ENCODE measurements around the gene ANGPTL4. TPM values are rescaled to one million over a fixed set of nuclear protein-coding genes. Genes with fewer than 3 reads are reported as not detected.
A peak's percentile ranks its signal among the peaks of the same experiment; 100 is the strongest.

The ANGPTL4 gene
- total and polyA plus RNA-seq, 2 of the 13 experiments (the other 11 are each of a cell fraction or from before 2014, with no cell fraction given), result 0.80 to 21.7 TPM

DNA sequence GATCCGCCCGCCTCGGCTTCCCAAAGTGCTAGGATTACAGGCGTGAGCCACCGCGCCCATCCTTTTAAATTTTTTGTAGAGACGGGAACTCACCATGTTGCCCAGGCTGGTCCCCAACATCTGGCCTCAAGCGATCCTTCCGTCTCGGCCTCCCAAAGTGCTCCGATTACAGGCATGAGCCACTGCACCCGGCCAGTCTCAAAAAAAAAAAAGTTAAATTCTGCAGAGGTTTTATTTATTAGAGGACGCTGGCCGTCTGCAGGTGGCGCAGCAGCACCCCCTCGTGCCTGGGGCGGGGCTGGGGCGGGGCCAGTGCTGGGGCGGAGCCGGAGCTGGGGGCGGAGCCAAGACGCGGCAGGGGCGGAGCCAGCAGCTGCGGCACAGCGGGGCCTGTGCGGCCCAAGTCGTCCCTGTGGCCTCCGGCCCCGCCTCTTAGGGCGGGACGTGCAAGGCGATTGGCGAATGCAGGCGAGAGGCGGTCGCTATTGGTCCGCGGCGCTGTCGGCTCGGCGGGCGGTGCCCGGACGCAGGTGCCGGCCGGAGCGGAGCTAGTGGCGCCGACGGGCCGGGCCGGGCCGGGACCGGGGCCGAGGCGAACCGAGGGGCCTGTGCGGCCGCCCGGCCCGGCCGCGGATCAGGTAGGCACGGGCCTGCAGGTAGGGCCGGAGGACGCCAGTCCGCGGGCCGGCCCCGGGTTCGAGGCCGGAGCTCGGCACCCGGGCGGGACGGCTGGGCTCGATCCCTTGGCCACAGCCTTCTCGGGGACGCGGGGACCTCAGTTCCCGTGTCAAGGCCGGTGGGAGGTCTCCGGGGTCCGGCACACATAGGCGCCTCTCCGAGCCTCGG, 49.1 kb downstream of the ANGPTL4 start, which contains the start of gene MARCHF2 (continued):
- TF ChIP-seq ZSCAN20 (CRISPR knock-in tag; IDR thresholded peaks at IDR 0.05; ENCODE audit: borderline replicate concordance), result no peak
- no peak for TF ChIP-seq SNAPC2 (CRISPR knock-in tag; IDR thresholded peaks at IDR 0.05)
- 0 out of 2 replicates have a peak, but pooled peaks have one; percentile 22 for TF ChIP-seq ZMYM4 (CRISPR knock-in tag; IDR thresholded peaks at IDR 0.05)
- TF ChIP-seq, protein P1, sequence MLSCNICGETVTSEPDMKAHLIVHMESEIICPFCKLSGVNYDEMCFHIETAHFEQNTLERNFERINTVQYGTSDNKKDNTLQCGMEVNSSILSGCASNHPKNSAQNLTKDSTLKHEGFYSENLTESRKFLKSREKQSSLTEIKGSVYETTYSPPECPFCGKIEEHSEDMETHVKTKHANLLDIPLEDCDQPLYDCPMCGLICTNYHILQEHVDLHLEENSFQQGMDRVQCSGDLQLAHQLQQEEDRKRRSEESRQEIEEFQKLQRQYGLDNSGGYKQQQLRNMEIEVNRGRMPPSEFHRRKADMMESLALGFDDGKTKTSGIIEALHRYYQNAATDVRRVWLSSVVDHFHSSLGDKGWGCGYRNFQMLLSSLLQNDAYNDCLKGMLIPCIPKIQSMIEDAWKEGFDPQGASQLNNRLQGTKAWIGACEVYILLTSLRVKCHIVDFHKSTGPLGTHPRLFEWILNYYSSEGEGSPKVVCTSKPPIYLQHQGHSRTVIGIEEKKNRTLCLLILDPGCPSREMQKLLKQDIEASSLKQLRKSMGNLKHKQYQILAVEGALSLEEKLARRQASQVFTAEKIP (CRISPR knock-in tag; IDR thresholded peaks at IDR 0.05; ENCODE audit: borderline replicate concordance), result no peak
- TF ChIP-seq ZNF180 (CRISPR knock-in tag; IDR thresholded peaks at IDR 0.05; ENCODE audit: borderline replicate concordance, low read depth), result no peak
- no peak for TF ChIP-seq PAWR (CRISPR knock-in tag; IDR thresholded peaks at IDR 0.05; ENCODE audit: borderline replicate concordance)
- TF ChIP-seq RAD51 (IDR thresholded peaks at IDR 0.05; ENCODE audit: borderline replicate concordance), result no peak
- TF ChIP-seq HOXA9 (CRISPR knock-in tag; IDR thresholded peaks at IDR 0.05; ENCODE audit: borderline replicate concordance), result no peak
- TF ChIP-seq, protein P2, sequence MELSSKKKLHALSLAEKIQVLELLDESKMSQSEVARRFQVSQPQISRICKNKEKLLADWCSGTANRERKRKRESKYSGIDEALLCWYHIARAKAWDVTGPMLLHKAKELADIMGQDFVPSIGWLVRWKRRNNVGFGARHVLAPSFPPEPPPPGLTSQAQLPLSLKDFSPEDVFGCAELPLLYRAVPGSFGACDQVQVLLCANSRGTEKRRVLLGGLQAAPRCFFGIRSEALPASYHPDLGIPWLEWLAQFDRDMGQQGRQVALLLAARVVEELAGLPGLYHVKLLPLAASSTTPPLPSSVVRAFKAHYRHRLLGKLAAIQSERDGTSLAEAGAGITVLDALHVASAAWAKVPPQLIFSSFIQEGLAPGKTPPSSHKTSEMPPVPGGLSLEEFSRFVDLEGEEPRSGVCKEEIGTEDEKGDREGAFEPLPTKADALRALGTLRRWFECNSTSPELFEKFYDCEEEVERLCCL (CRISPR knock-in tag; IDR thresholded peaks at IDR 0.05; ENCODE audit: borderline replicate concordance), result no peak
- no peak for TF ChIP-seq NR2F2 (IDR thresholded peaks at IDR 0.05; ENCODE audit: borderline replicate concordance, low read depth)
- TF ChIP-seq, protein P3, sequence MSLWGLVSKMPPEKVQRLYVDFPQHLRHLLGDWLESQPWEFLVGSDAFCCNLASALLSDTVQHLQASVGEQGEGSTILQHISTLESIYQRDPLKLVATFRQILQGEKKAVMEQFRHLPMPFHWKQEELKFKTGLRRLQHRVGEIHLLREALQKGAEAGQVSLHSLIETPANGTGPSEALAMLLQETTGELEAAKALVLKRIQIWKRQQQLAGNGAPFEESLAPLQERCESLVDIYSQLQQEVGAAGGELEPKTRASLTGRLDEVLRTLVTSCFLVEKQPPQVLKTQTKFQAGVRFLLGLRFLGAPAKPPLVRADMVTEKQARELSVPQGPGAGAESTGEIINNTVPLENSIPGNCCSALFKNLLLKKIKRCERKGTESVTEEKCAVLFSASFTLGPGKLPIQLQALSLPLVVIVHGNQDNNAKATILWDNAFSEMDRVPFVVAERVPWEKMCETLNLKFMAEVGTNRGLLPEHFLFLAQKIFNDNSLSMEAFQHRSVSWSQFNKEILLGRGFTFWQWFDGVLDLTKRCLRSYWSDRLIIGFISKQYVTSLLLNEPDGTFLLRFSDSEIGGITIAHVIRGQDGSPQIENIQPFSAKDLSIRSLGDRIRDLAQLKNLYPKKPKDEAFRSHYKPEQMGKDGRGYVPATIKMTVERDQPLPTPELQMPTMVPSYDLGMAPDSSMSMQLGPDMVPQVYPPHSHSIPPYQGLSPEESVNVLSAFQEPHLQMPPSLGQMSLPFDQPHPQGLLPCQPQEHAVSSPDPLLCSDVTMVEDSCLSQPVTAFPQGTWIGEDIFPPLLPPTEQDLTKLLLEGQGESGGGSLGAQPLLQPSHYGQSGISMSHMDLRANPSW (CRISPR knock-in tag; IDR thresholded peaks at IDR 0.05; ENCODE audit: borderline replicate concordance), result no peak
- no peak for TF ChIP-seq KDM5B (CRISPR knock-in tag; IDR thresholded peaks at IDR 0.05; ENCODE audit: borderline replicate concordance)
- TF ChIP-seq TBX2 (CRISPR knock-in tag; IDR thresholded peaks at IDR 0.05; ENCODE audit: borderline replicate concordance), result peak; percentile 26; the same call in 1 of the 2 replicates
- no peak for TF ChIP-seq ZSCAN25 (CRISPR knock-in tag; IDR thresholded peaks at IDR 0.05)
- no peak for TF ChIP-seq ZSCAN29 (CRISPR knock-in tag; conservative IDR thresholded peaks at IDR 0.05)
- no peak for TF ChIP-seq RXRA (CRISPR knock-in tag; IDR thresholded peaks at IDR 0.05)
- no peak for TF ChIP-seq ZMAT3 (CRISPR knock-in tag; conservative IDR thresholded peaks at IDR 0.05)
- TF ChIP-seq ZNF839 (CRISPR knock-in tag; IDR thresholded peaks at IDR 0.05; ENCODE audit: borderline replicate concordance), result no peak
- no peak for TF ChIP-seq MTF2 (CRISPR knock-in tag; IDR thresholded peaks at IDR 0.05; ENCODE audit: borderline replicate concordance)
- TF ChIP-seq TRIM24 (CRISPR knock-in tag; IDR thresholded peaks at IDR 0.05), result no peak
- no peak for TF ChIP-seq AKAP8 (CRISPR knock-in tag; IDR thresholded peaks at IDR 0.05)
- TF ChIP-seq RFX3 (CRISPR knock-in tag; IDR thresholded peaks at IDR 0.05), result no peak
- TF ChIP-seq RNF2 (conservative IDR thresholded peaks at IDR 0.05; ENCODE audit: low read depth), result no peak
